HG02870 (cell line): ENCODE data around the gene C6orf47.

Source experiments
- ATAC-seq: cut with Tn5 transposase; IDR thresholded peaks from one replicate; pipeline ENCODE4 v1.9.1; 2021; ENCODE audit warnings: mild to moderate bottlenecking, moderate library complexity; ENCODE audit not compliant: unreplicated experiment

Gene C6orf47

DNA sequence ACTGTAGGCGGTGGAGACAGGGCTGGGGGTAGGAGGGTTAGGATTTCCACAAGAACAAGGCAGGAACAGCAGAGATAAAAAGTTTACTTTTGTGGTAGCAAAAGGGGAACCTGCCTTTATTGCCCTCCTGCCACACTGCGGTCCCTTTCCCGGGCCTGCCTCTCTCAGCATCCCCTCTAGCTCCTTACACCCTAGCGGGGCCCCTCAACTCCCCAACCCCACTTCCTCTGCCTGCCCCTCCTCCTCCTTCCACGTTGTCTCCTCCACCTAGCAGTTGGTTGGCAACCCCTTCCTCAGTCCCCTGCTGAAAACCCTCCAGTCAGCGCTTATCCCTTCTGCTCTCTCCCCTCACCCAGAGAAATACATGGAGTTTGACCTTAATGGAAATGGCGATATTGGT lies 44.8 kb downstream of the C6orf47 start:
- ATAC-seq: no peak

DNA sequence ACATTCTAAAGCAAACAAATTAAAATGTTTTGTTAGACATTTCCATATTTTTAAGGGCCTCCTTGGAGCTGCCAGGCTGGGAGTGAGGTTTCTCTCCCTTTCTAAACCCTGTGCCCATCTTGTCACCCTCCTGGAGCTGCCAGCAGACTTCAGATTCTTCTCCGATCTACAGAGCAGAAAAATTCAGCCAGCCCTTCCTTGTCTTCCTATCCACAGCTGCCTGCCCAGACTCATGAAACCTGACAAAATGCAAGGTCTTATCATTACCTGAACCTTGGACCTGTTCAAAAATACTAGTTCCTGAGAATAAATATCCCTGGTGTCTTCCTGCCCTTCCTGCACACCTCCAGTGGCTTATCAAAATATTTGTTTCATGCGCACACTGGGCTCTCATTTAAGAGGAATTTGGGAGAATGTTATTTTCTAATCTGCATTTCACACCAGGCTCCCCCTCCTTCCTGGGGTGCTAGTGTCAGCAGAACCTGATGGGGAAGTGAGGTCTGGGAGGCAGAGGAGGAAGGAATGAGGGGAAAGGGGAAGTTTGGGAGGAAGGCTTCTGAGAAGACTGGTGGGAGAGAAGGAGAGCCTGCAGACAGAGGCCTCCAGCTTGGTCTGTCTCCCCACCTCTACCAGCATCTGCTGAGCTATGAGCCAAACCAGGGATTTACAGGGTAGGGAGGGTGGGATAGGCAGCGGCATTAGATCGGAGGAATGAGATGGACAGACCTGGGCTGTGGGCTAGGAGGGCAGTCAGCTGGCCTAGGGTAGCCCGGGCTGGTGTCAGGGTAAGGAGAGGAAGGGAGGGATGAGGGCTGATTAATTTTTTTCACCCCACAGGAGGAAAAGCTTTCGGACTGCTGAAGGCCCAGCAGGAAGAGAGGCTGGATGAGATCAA lies 45.6 kb downstream of the C6orf47 start, which contains the start of gene AIF1:
AIF1 (plus strand) TSS at position 551 of the 895 bp plus-strand sequence; CDS start at position 647, 96 bp downstream.
- no peak for ATAC-seq

DNA sequence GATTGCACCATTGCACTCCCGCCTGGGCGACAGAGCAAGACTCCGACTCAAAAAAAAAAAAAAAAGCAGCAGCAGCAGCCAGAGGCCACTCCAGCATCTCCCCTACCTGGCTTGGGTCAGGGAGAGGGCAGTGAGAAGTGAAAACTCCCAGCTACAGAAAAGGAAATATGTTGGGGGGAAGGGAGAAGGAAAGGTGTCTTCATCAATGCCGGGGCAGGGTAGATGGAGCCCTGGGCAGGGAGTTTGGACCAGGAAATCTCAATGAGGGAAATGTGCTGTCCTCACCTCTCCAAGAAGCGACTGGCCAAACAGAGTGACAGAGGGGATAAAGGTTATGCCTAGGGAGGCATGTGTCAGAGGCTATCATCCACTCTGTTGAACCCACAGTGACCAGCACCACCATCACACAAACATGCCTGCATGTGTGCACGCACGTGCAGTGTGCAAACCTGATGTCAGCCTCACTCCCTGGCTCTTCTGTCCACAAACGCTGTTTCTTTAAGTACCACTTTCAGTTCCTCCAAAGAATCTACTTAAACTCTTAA lies 46.4 kb downstream of the C6orf47 start:
- ATAC-seq: no peak

DNA sequence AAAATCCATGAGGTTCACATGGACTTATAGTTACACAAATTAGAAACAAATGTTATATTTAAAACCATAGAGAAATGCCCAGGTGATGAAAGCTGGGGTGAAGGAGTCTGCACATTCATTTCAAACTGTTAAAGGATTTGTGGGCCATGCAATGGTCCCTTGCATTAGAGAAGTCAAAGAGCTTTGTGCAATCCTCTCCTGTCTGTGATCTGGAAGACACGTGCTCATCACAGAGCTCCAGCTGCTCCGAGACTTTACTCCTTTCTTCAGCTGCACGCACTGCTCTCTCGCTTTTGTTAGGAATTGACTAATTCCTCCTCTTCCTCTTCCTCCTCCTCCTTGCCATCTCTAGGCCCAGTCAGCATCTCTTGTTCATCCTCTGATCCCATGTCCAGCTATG lies 49.6 kb downstream of the C6orf47 start:
- no peak for ATAC-seq

DNA sequence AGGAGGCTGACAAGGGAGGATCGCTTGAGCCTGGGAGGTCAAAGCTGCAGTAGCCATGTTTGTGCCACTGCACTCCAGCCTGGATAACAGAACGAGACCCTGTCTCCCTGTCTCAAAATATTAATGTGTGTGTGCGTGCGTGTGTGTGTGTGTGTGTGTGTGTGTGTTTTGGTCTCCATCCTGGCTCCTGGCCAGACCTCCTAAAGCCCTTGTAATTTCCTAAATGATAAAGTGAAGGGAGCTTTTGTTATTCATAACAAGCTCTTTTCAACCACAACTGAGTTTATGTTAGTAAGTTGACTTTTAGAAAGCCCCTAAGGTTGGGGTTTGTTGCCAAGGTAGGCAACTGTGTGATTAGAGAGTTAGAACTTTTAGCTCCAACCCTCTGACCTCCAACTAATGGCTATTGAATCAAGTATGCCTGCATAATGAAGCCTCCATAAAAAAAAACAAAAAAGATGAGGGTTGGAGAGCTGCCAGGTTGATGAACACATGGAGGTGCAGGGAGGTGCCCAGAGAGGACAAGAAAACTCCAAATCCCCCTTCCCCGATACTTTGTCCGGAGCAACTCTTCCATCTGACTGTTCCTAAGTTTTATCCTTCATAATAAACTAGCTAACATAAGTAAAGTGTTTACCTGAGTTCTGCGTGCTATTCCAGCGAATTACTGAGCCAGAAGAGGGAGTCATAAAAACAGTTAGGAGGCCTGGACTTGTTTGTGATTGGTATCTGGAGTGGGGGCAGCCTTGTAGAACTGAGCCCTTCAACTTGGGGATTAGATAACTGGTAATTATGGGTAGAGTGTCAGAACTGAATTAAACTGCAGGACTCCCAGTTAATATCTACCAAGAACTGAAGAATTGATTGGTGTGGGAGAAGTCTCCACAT lies 50.8 kb downstream of the C6orf47 start:
- ATAC-seq: no peak
